Upper lobe of left lung (tissue), 4 donors: ENCODE results near the gene HES2.

ENCODE experiments used
- CTCF ChIP-seq, 6 experiments: fragments of 450-650 bp in 4 of 6; fragments of 200-600 bp in 2 of 6; sonication (generic) in 2 of 6; IDR thresholded peaks; one replicate each; pipeline ENCODE4 v1.5.1; 2016 to 2019; ENCODE audit warnings: antibody characterized with exemption in 6 of 6
- POLR2A ChIP-seq, 4 donors: fragments of 450-650 bp; IDR thresholded peaks; one replicate each; pipeline ENCODE4 v1.5.1; 2016 to 2017; ENCODE audit warnings: antibody characterized with exemption in 4 of 4, mild to moderate bottlenecking in 2 of 4
- POLR2AphosphoS5 ChIP-seq, 2 donors: sonication (generic); formaldehyde crosslinking; IDR thresholded peaks; one replicate each; pipeline ENCODE4 v1.5.1; 2017; ENCODE audit warnings: antibody characterized with exemption in 2 of 2

DNA sequence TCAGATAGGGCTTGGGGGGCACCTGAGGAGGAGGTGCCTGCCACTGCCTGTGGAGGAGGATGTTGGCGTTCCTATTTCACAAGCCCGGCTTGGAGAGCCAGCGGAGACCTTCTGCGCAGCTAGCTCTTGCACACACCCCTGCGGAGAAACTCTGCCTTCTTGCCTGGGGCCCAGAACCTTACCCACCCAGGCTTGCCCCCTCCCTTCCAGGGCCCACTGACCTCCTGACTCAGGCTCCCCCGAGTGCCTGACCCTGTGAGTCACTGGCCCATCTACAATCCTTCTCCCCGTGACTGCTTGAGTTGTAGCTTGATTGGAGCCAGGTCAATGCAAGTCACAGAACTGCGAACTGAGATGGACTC lies 3.4 kb downstream of the HES2 start:
- TF ChIP-seq POLR2AphosphoS5 (IDR thresholded peaks at IDR 0.05) (no peak), CTCF (IDR thresholded peaks at IDR 0.05) (no peak), POLR2A (IDR thresholded peaks at IDR 0.05) (no peak)
